HEK293 (cell line): ENCODE measurements around the gene LPA.
A peak's percentile ranks its signal among the peaks of the same experiment; 100 is the strongest.
"Not testable (repeated sequence)": the region's sequence is repeated elsewhere in the genome, so short reads cannot be mapped to it uniquely, and the experiment has no call there.

Source experiments
- CTCF ChIA-PET: fragments of 350-600 bp; formaldehyde crosslinking; extraction: SDS; loops from one replicate; lab custom pipeline; 2021; ENCODE audit warnings: antibody characterized with exemption; lab: Yijun Ruan, JAX
- POLR2A ChIA-PET: fragments of 300-600 bp; formaldehyde crosslinking; extraction: SDS; loops from one replicate; lab custom pipeline; 2020; ENCODE audit warnings: antibody characterized with exemption, inconsistent platforms; lab: Yijun Ruan, JAX
- H3K27ac ChIP-seq: fragments of 200-500 bp; sonication (Bioruptor generic); 2 replicates; pipeline ENCODE4 v1.5.1; 2014; ENCODE audit warnings: low read depth, low read length, control low read depth, inconsistent platforms; ENCODE audit errors: extremely low read depth
- H3K36me3 ChIP-seq, 2 experiments: fragments of 200-500 bp in 1 of 2; sonication (Bioruptor generic) in 1 of 2; 1 replicate in 1 of 2; 2 replicates in 1 of 2; pipeline ENCODE4 v1.5.1; 2014 to 2017; ENCODE audit warnings: inconsistent platforms in 2 of 2, low read length in 2 of 2; ENCODE audit not compliant: control insufficient read depth in 2 of 2, insufficient read depth in 1 of 2
- H3K4me1 ChIP-seq: fragments of 200-500 bp; sonication (Bioruptor generic); 2 replicates; pipeline ENCODE4 v1.5.1; 2014; ENCODE audit warnings: mild to moderate bottlenecking, low read length, inconsistent platforms; ENCODE audit not compliant: control insufficient read depth, insufficient read depth
- H3K4me3 ChIP-seq: 2 replicates; pipeline ENCODE4 v1.5.1; 2011; ENCODE audit warnings: low read depth, mild to moderate bottlenecking, control low read depth, low read length, moderate library complexity
- H3K9me3 ChIP-seq: fragments of 200-500 bp; sonication (Bioruptor generic); 2 replicates; pipeline ENCODE4 v1.5.1; 2014; ENCODE audit warnings: low read depth, low read length, inconsistent platforms; ENCODE audit not compliant: control insufficient read depth, insufficient read depth
- ATF2 ChIP-seq: fragments of 450-650 bp; formaldehyde crosslinking; IDR thresholded peaks from 2 replicates; pipeline ENCODE4 v1.5.1; 2016; ENCODE audit warnings: missing biosample characterization, missing genetic modification characterization, low read depth
- BCL6B ChIP-seq: fragments of 450-650 bp; formaldehyde crosslinking; IDR thresholded peaks from 2 replicates; pipeline ENCODE4 v1.5.1; 2017; ENCODE audit warnings: missing biosample characterization, missing genetic modification characterization
- INSM2 ChIP-seq: fragments of 450-650 bp; formaldehyde crosslinking; IDR thresholded peaks from 2 replicates; pipeline ENCODE4 v1.5.1; 2016; ENCODE audit warnings: missing biosample characterization, missing genetic modification characterization
- SP7 ChIP-seq: fragments of 450-650 bp; formaldehyde crosslinking; IDR thresholded peaks from 2 replicates; pipeline ENCODE4 v1.5.1; 2016; ENCODE audit warnings: missing biosample characterization, missing genetic modification characterization
- ZNF169 ChIP-seq: fragments of 450-650 bp; formaldehyde crosslinking; IDR thresholded peaks from 2 replicates; pipeline ENCODE4 v1.5.1; 2016; ENCODE audit warnings: missing biosample characterization, missing genetic modification characterization
- ZNF416 ChIP-seq: fragments of 450-650 bp; formaldehyde crosslinking; IDR thresholded peaks from 2 replicates; pipeline ENCODE4 v1.5.1; 2016; ENCODE audit warnings: missing biosample characterization, missing genetic modification characterization
- ZNF530 ChIP-seq: fragments of 450-650 bp; formaldehyde crosslinking; IDR thresholded peaks from 2 replicates; pipeline ENCODE4 v1.5.1; 2016; ENCODE audit warnings: low read depth, missing biosample characterization, missing genetic modification characterization
- ZNF548 ChIP-seq: fragments of 450-650 bp; formaldehyde crosslinking; IDR thresholded peaks from 2 replicates; pipeline ENCODE4 v1.5.1; 2016; ENCODE audit warnings: missing biosample characterization, missing genetic modification characterization
- ZNF558 ChIP-seq: fragments of 450-650 bp; formaldehyde crosslinking; IDR thresholded peaks from 2 replicates; pipeline ENCODE4 v1.5.1; 2016; ENCODE audit warnings: missing biosample characterization, missing genetic modification characterization
- ZNF560 ChIP-seq: fragments of 450-650 bp; formaldehyde crosslinking; IDR thresholded peaks from 2 replicates; pipeline ENCODE4 v1.5.1; 2017; ENCODE audit warnings: missing biosample characterization, missing genetic modification characterization, borderline replicate concordance
- ZNF670 ChIP-seq: fragments of 450-650 bp; formaldehyde crosslinking; IDR thresholded peaks from 2 replicates; pipeline ENCODE4 v1.5.1; 2016; ENCODE audit warnings: missing biosample characterization, missing genetic modification characterization, low read depth
- ZSCAN16 ChIP-seq: fragments of 450-650 bp; formaldehyde crosslinking; IDR thresholded peaks from 2 replicates; pipeline ENCODE4 v1.5.1; 2016; ENCODE audit warnings: missing biosample characterization, missing genetic modification characterization
- ZSCAN30 ChIP-seq: fragments of 450-650 bp; IDR thresholded peaks from 2 replicates; pipeline ENCODE4 v1.5.1; 2018; ENCODE audit warnings: missing biosample characterization, mild to moderate bottlenecking, missing genetic modification characterization, moderate library complexity
- TF ChIP-seq, protein P1 (sequence below): fragments of 450-650 bp; formaldehyde crosslinking; IDR thresholded peaks from 2 replicates; pipeline ENCODE4 v1.5.1; 2016; ENCODE audit warnings: missing biosample characterization, missing genetic modification characterization

The LPA gene

GRCh38 chr6:160571201-160571600 lies 92.9 kb downstream of the LPA start:
- H3K36me3 ChIP-seq, H3K4me1 ChIP-seq, H3K9me3 ChIP-seq, H3K27ac ChIP-seq, CTCF ChIA-PET, POLR2A ChIA-PET, H3K4me3 ChIP-seq: not testable (repeated sequence)

- no peaks in the 10 kb centered on the region for H3K9me3 ChIP-seq
These were observed 119.3 kb downstream of the LPA start for GRCh38 chr6:160544802-160545201.

DNA sequence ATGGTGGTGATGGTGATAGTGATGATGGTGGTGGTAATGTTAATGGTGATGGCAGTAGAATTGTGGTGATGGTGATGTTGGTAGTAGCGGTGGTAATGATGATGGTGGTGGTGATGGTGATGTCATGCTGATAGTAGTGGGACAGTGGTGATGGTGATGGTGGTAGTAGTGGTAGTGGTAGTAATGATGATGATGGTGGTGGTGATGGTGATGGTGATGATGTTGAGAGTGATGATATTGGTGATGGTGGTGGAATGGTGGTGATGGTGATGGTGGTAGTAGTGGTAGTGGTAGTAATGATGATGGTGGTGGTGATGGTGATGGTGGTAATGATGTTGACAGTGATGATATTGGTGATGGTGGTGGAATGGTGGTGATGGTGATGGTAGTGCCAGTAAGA lies 128.8 kb downstream of the LPA start:
- peak; percentile 58; the same call in 1 of the 2 replicates for TF ChIP-seq ATF2 (tag by site-specific recombination)
- TF ChIP-seq, protein P1, sequence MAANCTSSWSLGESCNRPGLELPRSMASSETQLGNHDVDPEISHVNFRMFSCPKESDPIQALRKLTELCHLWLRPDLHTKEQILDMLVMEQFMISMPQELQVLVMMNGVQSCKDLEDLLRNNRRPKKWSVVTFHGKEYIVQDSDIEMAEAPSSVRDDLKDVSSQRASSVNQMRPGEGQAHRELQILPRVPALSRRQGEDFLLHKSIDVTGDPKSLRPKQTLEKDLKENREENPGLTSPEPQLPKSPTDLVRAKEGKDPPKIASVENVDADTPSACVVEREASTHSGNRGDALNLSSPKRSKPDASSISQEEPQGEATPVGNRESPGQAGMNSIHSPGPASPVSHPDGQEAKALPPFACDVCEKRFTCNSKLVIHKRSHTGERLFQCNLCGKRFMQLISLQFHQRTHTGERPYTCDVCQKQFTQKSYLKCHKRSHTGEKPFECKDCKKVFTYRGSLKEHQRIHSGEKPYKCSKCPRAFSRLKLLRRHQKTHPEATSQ (tag by site-specific recombination) = no peak
- TF ChIP-seq INSM2 = 0 out of 2 replicates have a peak, but pooled peaks have one; percentile 9
- TF ChIP-seq BCL6B (tag by site-specific recombination) = no peak
- TF ChIP-seq ZNF558 (tag by site-specific recombination) = no peak
- TF ChIP-seq ZNF560 (tag by site-specific recombination) = no peak
- TF ChIP-seq, all 188 proteins: peak for 2
- ChIA-PET CTCF (interaction anchor here (0.5 to 3.5 kb wide), 5 partner anchors 13 to 1294 kb away, joined by 3 to 95 read pairs (median 6); no protein-coding TSS in a partner anchor), POLR2A (no interaction called here)
- Histone ChIP-seq H3K4me1 (no peaks in the 10 kb centered on the region), H3K27ac (no peak overlapping the region), H3K36me3 (no peaks in the 10 kb centered on the region), H3K4me3 (no peak overlapping the region), H3K9me3 (no peaks in the 10 kb centered on the region)

More at GRCh38 chr6:160544802-160545201, 119.3 kb downstream of the LPA start:
- TF ChIP-seq ZNF548 (tag by site-specific recombination) (no peak), ZSCAN30 (tag by site-specific recombination) (no peak), ZSCAN16 (tag by site-specific recombination) (no peak), ZNF416 (no peak), BCL6B (tag by site-specific recombination) (no peak), ZNF530 (tag by site-specific recombination) (no peak), ZNF169 (tag by site-specific recombination) (no peak), SP7 (tag by site-specific recombination) (no peak), ZNF670 (tag by site-specific recombination) (no peak)
- Histone ChIP-seq H3K36me3 (no peaks in the 10 kb centered on the region), H3K4me1 (no peaks in the 10 kb centered on the region), H3K27ac (no peak overlapping the region), H3K4me3 (no peak overlapping the region)
- CTCF ChIA-PET = interaction anchor here (2.4 kb wide), 1 partner anchor 11 kb away, joined by 8 read pairs; no protein-coding TSS in a partner anchor
- POLR2A ChIA-PET = no interaction called here
